HCT116 (cell line): ENCODE results near the gene SF3A2. TPM values are rescaled to one million over a fixed set of nuclear protein-coding genes. Genes with fewer than 3 reads are reported as not detected.

Experiments used
- ATAC-seq: fragments of 200-7000 bp; cut with Tn5 transposase; 2 replicates; pipeline ENCODE4 v1.9.1; 2020; ENCODE audit warnings: mild to moderate bottlenecking, moderate library complexity
- BruUV-seq: library from RNA; stranded (reverse); fragments of 400-500 nt; replicated peaks from 2 replicates; lab custom pipeline; 2021; lab: Mats Ljungman, UMichigan
- CTCF ChIA-PET: fragments of 300-600 bp; sonication (Branson Sonifier 250); formaldehyde crosslinking; loops from one replicate; lab custom pipeline; 2021; ENCODE audit warnings: antibody characterized with exemption; lab: Charles Lee
- POLR2A ChIA-PET: fragments of 300-600, 350-600 bp; sonication (Branson Sonifier 250); formaldehyde crosslinking; loops from one replicate; lab custom pipeline; 2021; ENCODE audit warnings: antibody characterized with exemption; lab: Charles Lee
- RAD21 ChIA-PET, 2 experiments: fragments of 300-600 bp; sonication (Branson Sonifier 250); formaldehyde crosslinking; loops; one replicate each; lab custom pipeline; 2023; ENCODE audit warnings: low total read pairs in 2 of 2; ENCODE audit not compliant: uncharacterized antibody in 2 of 2, unreplicated experiment in 2 of 2, low non-redundant PET in 1 of 2; lab: Charles Lee
- DNase-seq: peaks from one replicate; pipeline ENCODE4 v3.0.0-alpha.2; 2010; ENCODE audit warnings: low read depth, low spot score
- H2AFZ ChIP-seq: fragments of 200-600 bp; shearing (Covaris generic), sonication (generic); 2 replicates; pipeline ENCODE4 v1.6.1; 2017; ENCODE audit warnings: low read depth, mixed run types, mixed read lengths, antibody characterized with exemption, low read length; ENCODE audit not compliant: poor library complexity, severe bottlenecking
- H3K27ac ChIP-seq: 2 replicates; pipeline ENCODE4 v1.5.1; 2012; ENCODE audit warnings: low read depth, low read length
- H3K27me3 ChIP-seq: fragments of 200-600 bp; sonication (generic); 2 replicates; pipeline ENCODE4 v1.6.1; 2016; ENCODE audit warnings: mixed run types, low read length, mixed read lengths; ENCODE audit not compliant: insufficient read depth
- H3K36me3 ChIP-seq, 2 experiments: fragments of 200-500 bp in 1 of 2; fragments of 200-600 bp in 1 of 2; sonication (Bioruptor generic) in 1 of 2; sonication (generic) in 1 of 2; 2 replicates each; pipeline versions ENCODE4 v1.5.1 to v1.6.1; 2014 to 2016; ENCODE audit warnings: low read length in 2 of 2, inconsistent platforms in 1 of 2, mixed read lengths in 1 of 2, mixed run types in 1 of 2; ENCODE audit not compliant: insufficient read depth in 2 of 2, control insufficient read depth in 1 of 2
- H3K4me1 ChIP-seq, 2 experiments: fragments of 200-600 bp in 1 of 2; sonication (generic) in 1 of 2; 2 replicates each; pipeline versions ENCODE4 v1.5.1 to v1.6.1; 2012 to 2017; ENCODE audit warnings: low read length in 2 of 2, inconsistent platforms in 1 of 2, mild to moderate bottlenecking in 1 of 2, mixed read lengths in 1 of 2, mixed run types in 1 of 2, moderate library complexity in 1 of 2; ENCODE audit not compliant: insufficient read depth in 2 of 2, control insufficient read depth in 1 of 2
- H3K4me2 ChIP-seq: fragments of 200-600 bp; sonication (generic); 2 replicates; pipeline ENCODE4 v1.6.1; 2017; ENCODE audit warnings: mixed run types, low read length, mixed read lengths
- H3K4me3 ChIP-seq, 2 experiments: fragments of 200-600 bp in 1 of 2; sonication (generic) in 1 of 2; replicated peaks in 1 of 2; 2 replicates each; pipeline ENCODE4 v1.5.1; 2011 to 2016; ENCODE audit warnings: low read length in 2 of 2, control low read depth in 1 of 2, low read depth in 1 of 2, mild to moderate bottlenecking in 1 of 2, mixed read lengths in 1 of 2, mixed run types in 1 of 2
- H3K79me2 ChIP-seq: fragments of 200-600 bp; sonication (generic); 2 replicates; pipeline ENCODE4 v1.6.1; 2017; ENCODE audit warnings: mild to moderate bottlenecking, mixed run types, low read length, moderate library complexity, mixed read lengths; ENCODE audit not compliant: insufficient read depth
- H3K9ac ChIP-seq: fragments of 200-600 bp; sonication (generic); 2 replicates; pipeline ENCODE4 v1.6.1; 2016; ENCODE audit warnings: low read length, mixed read lengths
- H3K9me2 ChIP-seq: fragments of 200-600 bp; sonication (generic), shearing (Covaris generic); 2 replicates; pipeline ENCODE4 v1.6.1; 2017; ENCODE audit warnings: mixed run types, mild to moderate bottlenecking, moderate library complexity; ENCODE audit not compliant: insufficient read depth
- H3K9me3 ChIP-seq, 2 experiments: fragments of 200-500 bp in 1 of 2; fragments of 200-600 bp in 1 of 2; sonication (Bioruptor generic) in 1 of 2; sonication (generic) in 1 of 2; 2 replicates each; pipeline ENCODE4 v1.6.1; 2014 to 2017; ENCODE audit warnings: low read length in 2 of 2, mixed read lengths in 2 of 2, inconsistent platforms in 1 of 2, low read depth in 1 of 2, mild to moderate bottlenecking in 1 of 2, mixed run types in 1 of 2, moderate library complexity in 1 of 2; ENCODE audit not compliant: control insufficient read depth in 1 of 2, insufficient read depth in 1 of 2
- H4K20me1 ChIP-seq: fragments of 200-600 bp; sonication (generic), shearing (Covaris generic); 2 replicates; pipeline ENCODE4 v1.6.1; 2017; ENCODE audit warnings: mixed run types, mild to moderate bottlenecking, moderate library complexity; ENCODE audit not compliant: insufficient read depth
- ATF3 ChIP-seq: IDR thresholded peaks from 2 replicates; pipeline ENCODE4 v1.6.1; 2012
- EGR1 ChIP-seq: IDR thresholded peaks from 2 replicates; pipeline ENCODE4 v1.6.1; 2012; ENCODE audit warnings: low read depth
- ELF1 ChIP-seq: IDR thresholded peaks from 2 replicates; pipeline ENCODE4 v1.6.1; 2012; ENCODE audit warnings: low read depth, borderline replicate concordance
- EZH2 ChIP-seq: fragments of 200-600 bp; sonication (generic); IDR thresholded peaks from 2 replicates; pipeline ENCODE4 v1.6.1; 2017; ENCODE audit warnings: antibody characterized with exemption, mixed run types
- EZH2phosphoT487 ChIP-seq: fragments of 200-600 bp; IDR thresholded peaks from 2 replicates; pipeline ENCODE4 v1.6.1; 2018; ENCODE audit warnings: antibody characterized with exemption, borderline replicate concordance
- FOSL1 ChIP-seq: IDR thresholded peaks from 2 replicates; pipeline ENCODE4 v1.6.1; 2012; ENCODE audit warnings: low read depth
- JUND ChIP-seq: IDR thresholded peaks from 2 replicates; pipeline ENCODE4 v1.6.1; 2012
- MAX ChIP-seq: IDR thresholded peaks from 2 replicates; pipeline ENCODE4 v1.6.1; 2012
- POLR2A ChIP-seq: IDR thresholded peaks from 2 replicates; pipeline ENCODE4 v1.7.0; 2011; ENCODE audit warnings: borderline replicate concordance; ENCODE audit not compliant: insufficient read depth, insufficient read length; ENCODE audit errors: extremely low read depth
- POLR2AphosphoS5 ChIP-seq: IDR thresholded peaks from 2 replicates; pipeline ENCODE4 v1.6.1; 2011; ENCODE audit warnings: mild to moderate bottlenecking, low read depth, low read length, moderate library complexity
- SIN3A ChIP-seq: IDR thresholded peaks from 2 replicates; pipeline ENCODE4 v1.6.1; 2012; ENCODE audit warnings: low read depth
- SP1 ChIP-seq: IDR thresholded peaks from 2 replicates; pipeline ENCODE4 v1.6.1; 2012; ENCODE audit warnings: low read depth
- SRF ChIP-seq: IDR thresholded peaks from 2 replicates; pipeline ENCODE4 v1.6.1; 2012; ENCODE audit warnings: low read depth
- YY1 ChIP-seq: IDR thresholded peaks from 2 replicates; pipeline ENCODE4 v1.6.1; 2011; ENCODE audit warnings: low read length, low read depth, moderate library complexity, mild to moderate bottlenecking; ENCODE audit not compliant: insufficient replicate concordance; ENCODE audit errors: extremely low read depth
- ZFX ChIP-seq: fragments of 450-650 bp; IDR thresholded peaks from 2 replicates; pipeline ENCODE4 v1.6.1; 2017
- ZNF274 ChIP-seq: fragments of 200-500 bp; sonication (Bioruptor generic); IDR thresholded peaks from 2 replicates; pipeline ENCODE4 v1.6.1; 2014; ENCODE audit warnings: mild to moderate bottlenecking, low read depth, low read length, inconsistent platforms
- intact Hi-C: fragments of 100-400 bp; cut with micrococcal nuclease; formaldehyde crosslinking; loops from 2 replicates; pipeline ENCODE4 v1.10.0; 2022
- total RNA-seq: library from RNA; stranded (reverse); gene quantifications from one replicate; pipeline ENCODE4 v1.2.1, GENCODE V29; 2021; ENCODE audit not compliant: unreplicated experiment
- TF ChIP-seq, protein P1 (sequence below): IDR thresholded peaks from 2 replicates; pipeline ENCODE4 v1.6.1; 2012; ENCODE audit warnings: low read depth

The SF3A2 gene
- total RNA-seq, 1 experiment from 2014 or later, result 166 TPM

GRCh38 chr19:2228157-2229030 is 8.2 kb upstream of the SF3A2 start:
- TF ChIP-seq, protein P1, sequence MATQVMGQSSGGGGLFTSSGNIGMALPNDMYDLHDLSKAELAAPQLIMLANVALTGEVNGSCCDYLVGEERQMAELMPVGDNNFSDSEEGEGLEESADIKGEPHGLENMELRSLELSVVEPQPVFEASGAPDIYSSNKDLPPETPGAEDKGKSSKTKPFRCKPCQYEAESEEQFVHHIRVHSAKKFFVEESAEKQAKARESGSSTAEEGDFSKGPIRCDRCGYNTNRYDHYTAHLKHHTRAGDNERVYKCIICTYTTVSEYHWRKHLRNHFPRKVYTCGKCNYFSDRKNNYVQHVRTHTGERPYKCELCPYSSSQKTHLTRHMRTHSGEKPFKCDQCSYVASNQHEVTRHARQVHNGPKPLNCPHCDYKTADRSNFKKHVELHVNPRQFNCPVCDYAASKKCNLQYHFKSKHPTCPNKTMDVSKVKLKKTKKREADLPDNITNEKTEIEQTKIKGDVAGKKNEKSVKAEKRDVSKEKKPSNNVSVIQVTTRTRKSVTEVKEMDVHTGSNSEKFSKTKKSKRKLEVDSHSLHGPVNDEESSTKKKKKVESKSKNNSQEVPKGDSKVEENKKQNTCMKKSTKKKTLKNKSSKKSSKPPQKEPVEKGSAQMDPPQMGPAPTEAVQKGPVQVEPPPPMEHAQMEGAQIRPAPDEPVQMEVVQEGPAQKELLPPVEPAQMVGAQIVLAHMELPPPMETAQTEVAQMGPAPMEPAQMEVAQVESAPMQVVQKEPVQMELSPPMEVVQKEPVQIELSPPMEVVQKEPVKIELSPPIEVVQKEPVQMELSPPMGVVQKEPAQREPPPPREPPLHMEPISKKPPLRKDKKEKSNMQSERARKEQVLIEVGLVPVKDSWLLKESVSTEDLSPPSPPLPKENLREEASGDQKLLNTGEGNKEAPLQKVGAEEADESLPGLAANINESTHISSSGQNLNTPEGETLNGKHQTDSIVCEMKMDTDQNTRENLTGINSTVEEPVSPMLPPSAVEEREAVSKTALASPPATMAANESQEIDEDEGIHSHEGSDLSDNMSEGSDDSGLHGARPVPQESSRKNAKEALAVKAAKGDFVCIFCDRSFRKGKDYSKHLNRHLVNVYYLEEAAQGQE, result no peak
- TF ChIP-seq ATF3 (no peak), SIN3A (no peak), JUND (no peak), EGR1 (no peak), ZNF274 (no peak), POLR2A (no peak), SRF (no peak), SP1 (no peak), MAX (no peak), YY1 (no peak), ELF1 (no peak), POLR2AphosphoS5 (no peak), FOSL1 (no peak), ZFX (no peak), EZH2 (no peak), EZH2phosphoT487 (no peak)
- ChIA-PET RAD21 (no interaction called here), POLR2A (no interaction called here), CTCF (no interaction called here)
- Histone ChIP-seq H3K79me2 (peaks cover 7% of the 10 kb centered on the region; the same call in 1 of the 2 replicates), H4K20me1 (no peaks in the 10 kb centered on the region; the same call in 1 of the 2 replicates), H3K4me1 (peaks cover 0 to 5% of the 10 kb centered on the region in 2 experiments; a peak in 1 of 4 replicates), H3K36me3 (peaks cover 8 to 27% of the 10 kb centered on the region in 2 experiments; a peak in 3 of 4 replicates), H3K27ac (no peak overlapping the region; the same call in 1 of the 2 replicates), H3K9ac (no peak overlapping the region), H3K4me2 (no peak overlapping the region), H3K9me2 (no peaks in the 10 kb centered on the region), H3K9me3 (no peaks in the 10 kb centered on the region), H3K4me3 (no peak overlapping the region), H2AFZ (no peak overlapping the region), H3K27me3 (no peaks in the 10 kb centered on the region)
- BruUV-seq, result no TSS peak
- no peak for ATAC-seq
- DNase-seq, result no peak
- intact Hi-C loops, result no loop called here
